Activated gamma-delta T cell treated with Interleukin-2 at 50 U/mL for 16 hours (primary cell): ENCODE results near the gene ATP2A2.
"Not testable (repeated sequence)": the region's sequence is repeated elsewhere in the genome, so short reads cannot be mapped to it uniquely, and the experiment has no call there.

ENCODE experiments used
- DNase-seq: peaks from one replicate; pipeline ENCODE4 v3.0.0-alpha.2; 2020

ATP2A2 gene

GRCh38 chr12:110343736-110344555 lies 62.9 kb downstream of the ATP2A2 start:
- no peak for DNase-seq

DNA sequence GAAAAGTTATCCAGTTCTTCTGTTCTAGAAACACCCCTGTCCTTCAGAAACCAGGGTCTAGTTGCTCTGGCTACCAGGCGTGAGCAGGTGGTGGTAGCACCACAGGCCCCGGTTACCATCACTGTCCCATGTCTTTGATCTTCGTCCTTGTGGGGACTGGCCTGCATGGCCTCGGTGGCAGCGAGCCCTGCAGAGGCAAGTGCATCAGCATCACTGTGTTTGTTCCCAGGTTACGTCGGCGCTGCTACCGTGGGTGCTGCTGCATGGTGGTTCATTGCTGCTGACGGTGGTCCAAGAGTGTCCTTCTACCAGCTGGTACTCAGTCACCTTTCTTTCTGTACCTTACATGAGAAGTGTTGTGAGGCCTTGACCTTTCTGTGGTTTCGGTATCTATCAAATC lies 63.6 kb downstream of the ATP2A2 start:
- DNase-seq: no peak

DNA sequence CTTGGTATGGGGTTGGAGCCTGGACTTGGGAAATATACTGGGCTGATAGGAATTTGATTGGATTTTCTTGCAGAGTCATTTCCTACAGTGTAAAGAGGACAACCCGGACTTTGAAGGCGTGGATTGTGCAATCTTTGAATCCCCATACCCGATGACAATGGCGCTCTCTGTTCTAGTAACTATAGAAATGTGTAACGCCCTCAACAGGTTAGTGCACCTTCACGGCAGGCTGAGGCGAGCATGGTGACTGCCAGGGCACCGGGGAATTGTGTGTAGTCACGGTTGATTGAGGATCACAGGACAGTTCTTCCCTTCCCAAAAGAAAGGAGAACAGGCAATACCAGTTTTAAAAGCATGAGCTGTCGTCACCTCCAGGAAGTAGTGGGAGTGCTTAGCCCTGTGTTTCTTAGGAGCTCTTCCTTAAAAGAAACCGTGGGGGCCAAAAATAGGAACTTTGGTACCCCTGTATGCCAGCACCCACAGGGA lies 64.2 kb downstream of the ATP2A2 start:
- DNase-seq: no peak

GRCh38 chr12:110345963-110346362 lies 64.9 kb downstream of the ATP2A2 start:
- no peak for DNase-seq

GRCh38 chr12:110347767-110348166 lies 66.7 kb downstream of the ATP2A2 start:
- DNase-seq: no peak

DNA sequence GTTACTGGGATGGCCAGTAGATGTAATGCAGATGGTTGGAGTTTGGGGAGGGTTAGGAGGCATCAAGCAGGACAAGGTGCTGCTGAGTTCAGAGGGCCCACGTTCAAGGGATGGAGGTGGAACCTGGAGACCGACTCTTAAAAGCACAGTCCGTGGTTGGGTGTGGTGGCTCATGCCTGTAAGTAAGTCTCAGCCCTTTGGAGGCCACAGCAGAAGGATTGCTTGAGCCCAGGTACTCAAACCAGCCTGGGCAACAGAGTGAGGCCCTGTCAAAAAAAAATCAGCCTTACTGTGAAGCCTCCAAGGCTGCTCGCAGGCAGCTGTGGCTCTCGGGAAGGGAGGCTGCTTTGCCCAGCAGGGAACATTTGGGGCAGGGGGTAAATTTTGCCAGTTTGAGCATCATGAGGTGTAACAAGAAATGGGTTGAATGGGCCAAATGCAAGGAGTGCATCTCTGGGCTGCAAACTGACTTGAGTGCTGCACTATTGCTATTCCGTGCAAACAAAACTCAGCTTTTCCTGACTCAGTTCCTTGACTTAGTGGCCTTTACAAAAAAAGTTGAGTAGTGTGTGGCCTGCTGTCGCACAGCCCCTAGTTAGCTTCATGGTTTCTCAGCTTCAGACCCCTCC lies 67.5 kb downstream of the ATP2A2 start:
- DNase-seq: no peak

- DNase-seq: no peak
Measured at GRCh38 chr12:110349096-110349495, 68.0 kb downstream of the ATP2A2 start.

- peak; percentile 26 for DNase-seq
Measured at GRCh38 chr12:110349514-110350151, 68.6 kb downstream of the ATP2A2 start.

GRCh38 chr12:110351119-110351518 lies 70.1 kb downstream of the ATP2A2 start:
- DNase-seq: no peak

- DNase-seq: no peak
Measured at GRCh38 chr12:110352401-110352800, 71.4 kb downstream of the ATP2A2 start.

DNA sequence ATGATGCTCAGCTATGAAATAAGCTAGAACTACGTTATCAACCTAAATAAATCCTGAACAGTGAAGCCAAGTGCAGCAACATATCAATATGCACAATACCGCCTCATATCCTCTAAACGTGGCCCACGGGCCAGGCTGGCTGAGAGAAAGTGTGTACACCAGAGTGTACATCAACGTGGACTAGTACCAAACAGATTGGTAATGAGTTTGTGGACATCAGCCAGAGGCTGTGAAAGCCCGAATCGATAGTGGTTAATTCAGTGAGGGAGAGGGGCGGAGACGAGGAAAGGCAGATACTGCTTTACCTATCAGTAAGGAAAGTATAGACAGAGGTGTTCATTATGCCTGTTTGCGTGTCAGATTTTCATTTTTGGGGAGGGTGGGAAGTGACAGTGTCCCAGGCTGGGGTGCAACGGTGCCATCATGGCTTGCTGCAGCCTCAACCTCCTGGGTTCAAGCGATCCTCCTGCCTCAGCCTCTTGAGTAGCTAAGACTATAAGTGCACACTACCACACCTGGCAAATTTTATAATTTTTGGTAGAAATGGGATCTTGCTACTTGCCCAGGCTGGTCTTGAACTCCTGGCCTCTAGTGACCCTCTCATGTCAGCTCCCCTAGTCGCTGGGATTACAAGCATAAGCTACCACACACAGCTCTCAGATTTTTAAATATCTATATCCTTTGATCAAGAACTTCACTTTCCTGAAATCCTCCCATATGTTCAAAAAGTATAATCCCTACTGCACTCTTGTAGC lies 72.3 kb downstream of the ATP2A2 start:
- no peak for DNase-seq

DNA sequence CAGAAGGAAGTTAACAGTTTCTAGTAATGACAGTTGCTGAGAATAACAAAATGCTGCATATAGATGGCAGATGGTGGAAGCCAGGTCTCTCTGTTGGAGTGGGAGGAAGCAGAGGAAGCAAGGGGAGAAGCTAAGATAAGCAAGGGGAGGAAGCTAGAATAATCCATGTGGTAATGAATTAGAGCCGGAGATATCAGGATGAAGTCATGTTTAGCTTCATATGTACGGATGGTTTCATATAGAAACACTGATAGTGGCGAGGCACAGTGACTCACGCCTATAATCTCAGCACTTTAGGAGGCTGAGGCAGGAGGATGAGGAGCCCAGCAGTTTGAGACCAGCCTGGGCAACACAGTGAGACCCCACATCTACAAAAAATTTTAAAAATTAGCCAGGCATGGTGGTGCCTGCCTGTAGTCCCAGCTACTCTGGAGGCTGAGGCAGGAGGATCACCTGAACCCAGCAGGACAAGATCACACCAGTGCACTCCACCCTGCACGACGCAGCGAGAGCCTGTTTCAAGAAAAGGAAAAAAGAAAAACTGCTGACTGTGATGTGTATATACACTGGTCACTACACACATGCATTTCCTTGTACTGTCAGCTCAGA lies 73.2 kb downstream of the ATP2A2 start:
- DNase-seq: no peak

DNA sequence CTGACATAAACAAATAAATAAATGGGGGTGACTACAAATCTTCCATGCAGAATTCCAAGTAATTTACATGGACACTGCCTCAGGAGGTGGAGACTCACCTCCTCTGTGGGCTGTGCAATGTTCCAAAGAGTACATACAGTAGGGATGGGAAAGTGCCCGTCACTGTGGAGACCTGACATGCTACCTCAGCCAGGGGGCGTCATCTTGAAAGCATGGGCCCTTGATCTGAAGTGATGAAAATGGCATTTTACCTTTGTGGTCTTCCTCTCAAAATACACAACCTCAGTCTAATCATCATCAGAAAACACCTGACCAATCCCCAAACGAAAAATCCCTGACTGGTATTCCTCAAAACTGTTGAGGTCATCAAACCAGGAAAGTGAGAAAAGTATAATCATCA lies 74.0 kb downstream of the ATP2A2 start:
- DNase-seq: peak; percentile 17

DNA sequence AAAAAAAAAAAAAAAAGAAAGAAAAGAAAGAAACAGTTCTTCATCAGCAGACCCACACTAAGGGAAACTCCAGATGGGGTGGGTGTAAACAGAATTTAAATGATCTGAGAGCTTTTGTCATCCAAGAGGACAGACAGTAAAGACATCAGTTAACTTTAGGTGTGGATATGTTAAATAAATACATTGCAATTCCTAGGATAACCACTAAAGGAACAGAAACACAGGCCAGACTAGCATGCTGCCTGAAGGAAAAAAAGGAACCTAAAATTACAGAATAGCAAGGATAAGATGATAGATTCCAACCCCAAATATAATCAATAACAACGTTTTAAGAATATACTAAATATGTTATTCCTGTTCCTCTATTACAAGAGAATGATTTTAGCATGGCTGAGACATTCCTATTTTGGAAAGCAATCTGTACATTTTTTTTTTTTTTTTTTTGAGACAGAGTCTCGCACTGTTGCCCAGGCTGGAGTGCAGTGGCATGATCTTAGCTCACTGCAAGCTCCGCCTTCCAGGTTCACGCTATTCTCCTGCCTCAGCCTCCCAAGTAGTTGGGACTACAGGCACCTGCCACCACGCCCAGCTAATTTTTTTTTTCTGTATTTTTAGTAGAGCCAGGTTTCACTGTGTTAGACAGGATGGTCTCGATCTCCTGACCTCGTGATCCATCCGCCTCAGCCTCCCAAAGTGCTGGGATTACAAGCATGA lies 77.5 kb downstream of the ATP2A2 start:
- not testable (repeated sequence) for DNase-seq

GRCh38 chr12:110361216-110361615 lies 80.2 kb downstream of the ATP2A2 start:
- DNase-seq: no peak

DNA sequence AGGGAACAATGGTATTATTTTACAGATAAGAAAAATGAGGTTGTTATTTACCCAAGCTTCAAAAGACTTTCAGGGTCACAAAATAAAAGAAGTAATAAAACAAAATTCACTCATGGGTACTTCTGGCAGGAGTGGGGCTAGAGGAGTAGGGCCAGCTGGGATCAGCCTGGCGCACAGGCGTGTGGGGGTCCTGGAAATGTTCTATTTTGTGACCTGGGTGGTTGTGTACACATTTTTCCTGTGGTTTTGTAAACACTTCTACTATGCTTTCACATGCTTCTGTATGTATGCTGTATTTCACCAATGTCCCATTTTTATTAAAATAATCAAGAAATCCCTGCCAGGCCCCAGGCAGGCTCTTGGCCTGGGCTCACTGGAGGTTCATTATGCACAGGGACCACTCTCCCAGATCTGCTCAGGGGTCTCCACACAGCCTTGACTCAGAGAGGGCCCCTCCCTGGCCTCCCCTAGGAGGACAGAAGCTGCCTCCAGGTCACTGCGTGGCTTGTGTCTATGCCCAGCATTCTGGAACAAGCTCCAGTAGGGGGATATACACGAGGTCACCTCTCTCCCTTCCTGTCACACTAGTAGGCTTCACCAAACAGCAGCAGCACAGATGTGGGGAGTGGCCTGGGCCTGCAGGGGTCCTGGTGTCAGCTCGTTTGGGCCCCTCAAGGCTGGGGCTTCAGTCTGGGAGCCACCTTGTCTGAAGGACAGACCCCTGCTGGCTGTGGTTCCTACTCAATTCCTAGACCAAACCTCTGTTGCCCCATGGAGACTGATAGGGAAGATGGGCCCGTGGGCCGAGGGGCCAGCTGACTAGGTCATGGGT lies 84.7 kb downstream of the ATP2A2 start:
- DNase-seq: no peak

DNA sequence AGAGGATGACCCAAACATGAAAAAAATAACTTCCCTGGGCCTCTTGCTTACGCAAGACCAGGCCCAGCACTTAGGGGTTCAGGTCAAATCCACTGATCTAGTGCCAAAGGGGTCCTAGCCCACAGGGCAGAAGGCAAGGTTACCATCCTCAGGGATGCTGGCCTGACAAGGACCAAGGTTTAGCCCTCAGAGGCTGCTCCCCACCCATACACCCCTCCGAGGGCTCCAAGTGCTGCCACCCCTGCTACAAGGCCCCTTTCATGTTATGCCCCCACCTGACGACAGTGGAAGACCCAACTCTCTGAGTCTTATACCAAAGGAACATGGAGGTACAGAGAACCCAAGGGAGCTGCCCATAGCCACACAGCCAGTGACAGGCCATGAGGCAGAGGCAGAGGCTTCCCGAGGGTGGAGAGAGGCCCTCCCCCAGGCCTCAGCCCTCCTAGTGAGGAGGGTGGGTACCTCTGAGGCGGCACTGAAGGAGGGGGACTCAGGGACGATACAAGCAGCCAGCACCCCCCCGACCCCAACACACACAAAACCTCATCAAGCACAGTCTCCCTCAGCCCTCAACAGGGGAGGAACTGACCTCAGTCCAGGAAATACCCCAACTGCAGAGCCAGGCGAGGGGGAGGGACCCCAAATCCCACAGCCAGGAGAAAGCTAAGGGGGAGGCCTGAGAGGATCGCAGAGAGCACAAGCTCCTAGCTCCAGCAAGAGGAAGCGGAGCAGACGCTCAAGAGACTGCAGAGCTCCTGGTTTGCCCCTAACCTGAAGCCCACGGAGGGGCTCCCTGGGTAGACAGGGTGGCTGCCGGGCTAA lies 85.5 kb downstream of the ATP2A2 start:
- DNase-seq: no peak

DNA sequence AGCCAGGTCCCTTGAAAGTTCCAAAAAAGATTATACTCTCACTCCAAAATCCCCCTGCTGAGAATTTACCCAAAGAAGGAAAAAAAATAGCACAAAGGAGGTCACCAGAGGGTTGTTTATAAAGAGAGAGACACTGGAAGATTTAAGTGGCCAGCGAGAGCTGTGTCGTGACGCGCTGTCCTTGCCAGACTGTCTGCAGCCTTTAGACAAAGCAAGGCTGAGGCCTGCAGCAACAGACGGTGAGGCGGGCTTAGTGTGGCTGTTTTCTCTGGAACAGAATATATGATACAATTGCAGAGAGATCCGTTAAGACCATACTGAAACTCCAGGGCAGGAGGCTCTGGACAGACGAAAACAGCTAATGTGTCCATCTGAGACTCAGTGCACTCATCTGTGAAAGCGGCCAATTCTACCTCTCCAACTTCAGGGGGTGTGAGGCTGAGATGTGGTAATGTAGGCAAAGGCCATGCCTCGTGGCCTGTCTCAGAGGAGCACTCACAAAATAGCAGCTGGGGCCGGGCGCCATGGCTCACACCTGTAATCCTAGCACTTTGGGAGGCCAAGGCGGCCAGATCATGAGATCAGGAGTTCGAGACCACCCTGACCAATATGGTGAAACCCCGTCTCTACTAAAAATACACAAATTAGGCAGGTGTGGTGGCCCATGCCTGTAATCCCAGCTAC lies 86.3 kb downstream of the ATP2A2 start:
- no peak for DNase-seq

- DNase-seq: no peak
Measured at GRCh38 chr12:110369992-110370391, 88.9 kb downstream of the ATP2A2 start.
